ENCODE results near the gene DUSP12.
A peak's percentile ranks its signal among the peaks of the same experiment; 100 is the strongest.

DUSP12 gene

DNA sequence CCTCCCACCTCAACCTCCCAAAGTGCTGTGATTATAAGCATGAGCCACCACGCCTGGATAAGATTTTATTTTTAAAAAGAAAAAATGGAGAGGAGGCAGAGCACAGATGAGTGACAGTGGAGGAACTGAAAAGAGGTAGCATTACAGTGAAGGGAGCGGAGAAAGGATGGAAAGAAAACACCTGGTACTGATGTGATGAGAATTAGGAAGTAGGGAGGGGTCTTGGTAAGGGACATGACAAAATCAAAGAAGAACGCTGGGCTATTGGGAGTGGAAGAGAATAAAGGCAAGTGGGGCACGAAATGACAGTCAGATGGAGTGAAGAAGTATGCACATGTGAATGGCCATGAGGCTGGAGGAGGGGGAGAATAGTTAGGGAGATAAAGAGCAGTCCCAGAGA lies 40.2 kb upstream of the DUSP12 start:
- no peak for DNase-seq
- Histone ChIP-seq H3K36me3 (ENCODE audit: control insufficient read depth in 4 of 4, insufficient read depth in 4 of 4, low read length in 3 of 4) (no peaks in the 10 kb centered on the region), H3K27me3 (replicated peaks in 2 of 5; ENCODE audit: control insufficient read depth in 4 of 5, insufficient read depth in 5 of 5, low read length in 4 of 5) (peaks cover 0 to 3% (median 0%) of the 10 kb centered on the region in 5 experiments), H3K9me3 (ENCODE audit: control extremely low read depth in 1 of 5, control insufficient read depth in 4 of 5, insufficient read depth in 2 of 5, low read depth in 1 of 5, low read length in 4 of 5) (no peaks in the 10 kb centered on the region), H3K4me1 (ENCODE audit: control extremely low read depth in 1 of 4, control insufficient read depth in 4 of 4, insufficient read depth in 4 of 4, low read length in 3 of 4) (peaks cover 0 to 3% (median 0%) of the 10 kb centered on the region in 4 experiments), H3K4me3 (ENCODE audit: control insufficient read depth in 1 of 7, extremely low read depth in 1 of 7, insufficient read depth in 4 of 7, low read depth in 2 of 7, low read length in 6 of 7) (no peak overlapping the region), H3K27ac (ENCODE audit: insufficient read depth in 1 of 2, low read depth in 1 of 2, low read length in 2 of 2, poor library complexity in 1 of 2, severe bottlenecking in 2 of 2) (no peak overlapping the region)
- WGBS (ENCODE audit: insufficient coverage), result 90% methylated on average over 3 of the region's 4 CpGs
- ChIA-PET CTCF (interaction anchor here (1.5 kb wide), 1 partner anchor 28 kb away, joined by 3 read pairs; no protein-coding TSS in a partner anchor), POLR2A (no interaction called here)

DNA sequence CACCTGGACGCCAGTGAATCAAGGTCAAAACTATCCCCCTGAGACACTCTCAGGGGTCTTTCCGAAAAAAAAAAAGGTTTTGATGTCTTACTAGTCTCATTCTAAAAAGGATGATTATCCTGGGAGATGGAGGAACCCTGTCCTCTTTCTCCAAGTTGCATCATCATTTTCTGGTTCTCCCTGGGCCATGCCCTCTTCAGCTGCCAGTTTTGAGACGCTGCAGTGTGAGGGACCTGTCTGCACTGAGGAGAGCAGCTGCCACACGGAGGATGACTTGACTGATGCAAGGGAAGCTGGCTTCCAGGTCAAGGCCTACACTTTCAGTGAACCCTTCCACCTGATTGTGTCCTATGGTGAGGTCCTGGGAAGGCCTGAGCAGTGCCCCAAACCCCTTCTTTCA lies 39.0 kb upstream of the DUSP12 start:
- Histone ChIP-seq H3K4me3 (ENCODE audit: control insufficient read depth in 1 of 7, extremely low read depth in 1 of 7, insufficient read depth in 4 of 7, low read depth in 2 of 7, low read length in 6 of 7) (no peak overlapping the region), H3K4me1 (ENCODE audit: control extremely low read depth in 1 of 4, control insufficient read depth in 4 of 4, insufficient read depth in 4 of 4, low read length in 3 of 4) (peaks cover 0 to 3% (median 0%) of the 10 kb centered on the region in 4 experiments), H3K27ac (ENCODE audit: insufficient read depth in 1 of 2, low read depth in 1 of 2, low read length in 2 of 2, poor library complexity in 1 of 2, severe bottlenecking in 2 of 2) (no peak overlapping the region), H3K27me3 (replicated peaks in 2 of 5; ENCODE audit: control insufficient read depth in 4 of 5, insufficient read depth in 5 of 5, low read length in 4 of 5) (peaks cover 0 to 3% (median 0%) of the 10 kb centered on the region in 5 experiments), H3K9me3 (ENCODE audit: control extremely low read depth in 1 of 5, control insufficient read depth in 4 of 5, insufficient read depth in 2 of 5, low read depth in 1 of 5, low read length in 4 of 5) (no peaks in the 10 kb centered on the region), H3K36me3 (ENCODE audit: control insufficient read depth in 4 of 4, insufficient read depth in 4 of 4, low read length in 3 of 4) (no peaks in the 10 kb centered on the region)
- ChIA-PET POLR2A (no interaction called here), CTCF (interaction anchor here (1.5 kb wide), 1 partner anchor 26 kb away, joined by 3 read pairs; no protein-coding TSS in a partner anchor)
- DNase-seq, result no peak
- 93% methylated on average over 4 of the region's 4 CpGs for WGBS (ENCODE audit: insufficient coverage)

DNA sequence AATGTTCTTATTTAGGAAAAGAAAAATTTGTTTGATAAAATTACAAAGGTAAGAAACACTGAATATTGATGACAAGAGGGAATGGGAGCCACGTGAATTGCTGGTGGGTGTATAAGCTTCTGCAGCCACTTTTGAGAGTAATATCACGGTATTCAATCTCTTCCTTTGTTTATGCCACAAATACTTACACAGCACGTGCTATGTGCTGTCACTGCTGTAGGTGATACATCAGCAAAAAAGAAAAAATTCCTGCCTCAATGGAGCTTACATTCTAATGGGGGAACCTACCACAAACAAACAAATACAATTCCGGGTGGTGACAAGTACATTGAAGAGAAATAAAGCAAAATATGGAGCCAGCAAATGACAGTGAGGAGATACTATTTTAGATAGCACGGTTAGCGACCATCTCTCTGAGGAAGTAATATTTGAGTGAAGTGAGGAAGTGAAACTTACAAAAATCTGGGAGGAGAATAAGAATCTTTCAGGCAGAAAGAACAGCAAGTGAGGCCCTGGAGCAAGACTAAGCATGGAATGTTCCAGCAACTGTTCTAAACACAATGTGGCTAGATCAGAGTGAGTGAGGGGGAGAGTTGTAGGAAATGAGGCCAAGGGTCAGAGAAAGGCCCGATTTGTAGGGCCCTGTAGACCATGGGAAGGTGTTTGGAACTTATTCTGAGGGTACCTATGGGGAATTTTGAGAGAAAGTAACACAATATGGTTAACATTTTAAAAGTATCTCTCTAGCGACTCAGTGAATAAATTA lies 30.8 kb upstream of the DUSP12 start:
- H3K4me1 ChIP-seq (ENCODE audit: control extremely low read depth in 1 of 4, control insufficient read depth in 4 of 4, insufficient read depth in 4 of 4, low read length in 3 of 4), result peaks cover 0 to 24% (median under 1%) of the 10 kb centered on the region in 4 experiments
- ChIA-PET CTCF (interaction anchor here (1.0 to 1.2 kb wide), 2 partner anchors 8 to 21 kb away, joined by 3 read pairs; no protein-coding TSS in a partner anchor), POLR2A (no interaction called here)
- peak in 1 of 3 donors; percentile 17 for DNase-seq
- WGBS (ENCODE audit: insufficient coverage), result 52% methylated on average over 6 of the region's 8 CpGs
- no peaks in the 10 kb centered on the region for H3K9me3 ChIP-seq (ENCODE audit: control extremely low read depth in 1 of 5, control insufficient read depth in 4 of 5, insufficient read depth in 2 of 5, low read depth in 1 of 5, low read length in 4 of 5)
- no peak overlapping the region for H3K27ac ChIP-seq (ENCODE audit: insufficient read depth in 1 of 2, low read depth in 1 of 2, low read length in 2 of 2, poor library complexity in 1 of 2, severe bottlenecking in 2 of 2)
- H3K4me3 ChIP-seq (ENCODE audit: control insufficient read depth in 1 of 7, extremely low read depth in 1 of 7, insufficient read depth in 4 of 7, low read depth in 2 of 7, low read length in 6 of 7), result no peak overlapping the region
- peaks cover 2 to 23% (median 7%) of the 10 kb centered on the region in 5 experiments for H3K27me3 ChIP-seq (replicated peaks in 2 of 5; ENCODE audit: control insufficient read depth in 4 of 5, insufficient read depth in 5 of 5, low read length in 4 of 5)
- no peaks in the 10 kb centered on the region for H3K36me3 ChIP-seq (ENCODE audit: control insufficient read depth in 4 of 4, insufficient read depth in 4 of 4, low read length in 3 of 4)

DNA sequence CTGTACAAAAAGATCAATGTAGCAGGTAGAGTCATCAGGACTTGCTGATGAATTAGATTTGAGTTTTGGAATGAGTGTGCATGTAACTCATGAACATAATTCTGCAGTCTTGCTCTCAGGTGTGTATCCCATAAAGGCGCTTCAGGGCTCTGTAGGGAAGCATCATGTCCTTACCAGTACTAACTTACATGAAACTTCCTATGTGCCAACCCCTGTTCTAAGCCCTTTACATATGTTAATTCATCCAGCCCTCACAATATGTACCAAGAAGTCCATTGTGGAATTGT lies 30.3 kb upstream of the DUSP12 start:
- Histone ChIP-seq H3K36me3 (ENCODE audit: control insufficient read depth in 4 of 4, insufficient read depth in 4 of 4, low read length in 3 of 4) (no peaks in the 10 kb centered on the region), H3K9me3 (ENCODE audit: control extremely low read depth in 1 of 5, control insufficient read depth in 4 of 5, insufficient read depth in 2 of 5, low read depth in 1 of 5, low read length in 4 of 5) (no peaks in the 10 kb centered on the region), H3K4me1 (ENCODE audit: control extremely low read depth in 1 of 4, control insufficient read depth in 4 of 4, insufficient read depth in 4 of 4, low read length in 3 of 4) (peaks cover 0 to 24% (median under 1%) of the 10 kb centered on the region in 4 experiments), H3K27ac (ENCODE audit: insufficient read depth in 1 of 2, low read depth in 1 of 2, low read length in 2 of 2, poor library complexity in 1 of 2, severe bottlenecking in 2 of 2) (no peak overlapping the region), H3K27me3 (replicated peaks in 2 of 5; ENCODE audit: control insufficient read depth in 4 of 5, insufficient read depth in 5 of 5, low read length in 4 of 5) (peaks cover 2 to 28% (median 7%) of the 10 kb centered on the region in 5 experiments), H3K4me3 (ENCODE audit: control insufficient read depth in 1 of 7, extremely low read depth in 1 of 7, insufficient read depth in 4 of 7, low read depth in 2 of 7, low read length in 6 of 7) (no peak overlapping the region)
- 89% methylated on average over 1 of the region's 1 CpG for WGBS (ENCODE audit: insufficient coverage)
- no peak for DNase-seq
- POLR2A ChIA-PET, result no interaction called here
- CTCF ChIA-PET, result no interaction called here

DNA sequence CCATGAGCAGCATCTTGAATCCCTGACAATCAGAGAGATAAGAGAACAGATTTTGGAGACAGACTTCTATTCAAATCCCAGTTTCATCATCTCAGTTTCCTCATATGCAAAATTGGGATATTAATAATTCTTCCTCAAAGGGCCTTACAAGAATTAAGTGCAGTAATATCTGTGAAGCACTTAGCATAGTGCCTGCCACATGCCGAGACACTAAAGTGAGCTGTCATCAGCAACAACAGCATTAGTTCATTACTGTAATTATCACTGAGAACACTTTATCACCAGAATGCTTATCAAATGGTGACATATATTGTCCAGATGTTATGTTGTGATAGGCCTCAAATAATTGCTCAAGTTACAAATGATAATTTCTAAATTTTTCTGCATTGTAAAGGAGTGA lies 29.2 kb upstream of the DUSP12 start:
- DNase-seq, result peak in 1 of 3 donors; percentile 33
- ChIA-PET POLR2A (no interaction called here), CTCF (no interaction called here)
- H3K36me3 ChIP-seq (ENCODE audit: control insufficient read depth in 4 of 4, insufficient read depth in 4 of 4, low read length in 3 of 4), result no peaks in the 10 kb centered on the region
- no peak overlapping the region for H3K4me3 ChIP-seq (ENCODE audit: control insufficient read depth in 1 of 7, extremely low read depth in 1 of 7, insufficient read depth in 4 of 7, low read depth in 2 of 7, low read length in 6 of 7)
- no peak overlapping the region for H3K27ac ChIP-seq (ENCODE audit: insufficient read depth in 1 of 2, low read depth in 1 of 2, low read length in 2 of 2, poor library complexity in 1 of 2, severe bottlenecking in 2 of 2)
- WGBS (ENCODE audit: insufficient coverage), result no CpG with 5 or more reads among the region's 1 CpG
- H3K27me3 ChIP-seq (replicated peaks in 2 of 5; ENCODE audit: control insufficient read depth in 4 of 5, insufficient read depth in 5 of 5, low read length in 4 of 5), result peaks cover 2 to 35% (median 14%) of the 10 kb centered on the region in 5 experiments
- peaks cover under 1 to 27% (median 2%) of the 10 kb centered on the region in 4 experiments for H3K4me1 ChIP-seq (ENCODE audit: control extremely low read depth in 1 of 4, control insufficient read depth in 4 of 4, insufficient read depth in 4 of 4, low read length in 3 of 4)
- no peaks in the 10 kb centered on the region for H3K9me3 ChIP-seq (ENCODE audit: control extremely low read depth in 1 of 5, control insufficient read depth in 4 of 5, insufficient read depth in 2 of 5, low read depth in 1 of 5, low read length in 4 of 5)

DNA sequence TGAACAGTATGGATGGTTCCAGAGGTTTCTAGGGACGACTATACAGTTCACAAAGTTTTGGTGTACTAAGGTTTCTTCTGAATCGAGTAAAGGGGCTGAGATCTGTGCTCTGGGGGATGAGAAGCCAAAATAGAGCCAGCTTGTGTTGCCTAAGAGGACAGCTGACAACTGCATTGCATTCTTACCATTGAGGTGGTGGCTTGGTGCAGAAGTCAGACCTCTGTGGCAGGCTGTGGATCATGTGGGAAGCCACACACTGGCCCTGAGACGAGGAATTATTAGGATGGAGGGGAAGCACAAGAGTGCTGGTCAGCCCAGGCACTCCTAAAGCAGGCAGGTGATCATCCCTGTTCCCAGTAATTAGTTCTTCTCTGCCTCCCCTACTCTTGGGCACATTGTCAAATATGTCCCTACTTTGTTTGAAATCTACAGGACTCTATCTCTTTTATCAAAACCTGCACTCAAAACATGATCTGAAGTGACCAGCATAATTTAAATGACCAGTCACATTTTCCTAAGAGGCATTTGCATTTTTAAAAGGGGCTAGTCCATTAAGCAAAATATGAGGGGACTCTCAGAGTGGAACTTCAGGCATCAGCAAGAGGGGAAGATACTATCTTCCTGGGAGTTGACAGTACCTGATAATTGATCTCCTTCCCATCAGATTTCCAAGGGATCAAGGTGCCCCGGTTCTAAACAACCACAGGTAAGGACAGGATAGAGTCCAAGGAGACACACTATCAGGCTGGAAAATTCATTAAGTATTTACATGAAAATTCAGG lies 28.4 kb upstream of the DUSP12 start, which contains the start of gene FCRLB:
Gene FCRLB, plus strand, starts transcription at position 589 of the 782 bp plus-strand sequence. CDS start 1,129 bp downstream, outside the sequence.
- ChIA-PET POLR2A (no interaction called here), CTCF (interaction anchor here (1.1 kb wide), 1 partner anchor 21 kb away, joined by 3 read pairs; no protein-coding TSS in a partner anchor)
- no peaks in the 10 kb centered on the region for H3K9me3 ChIP-seq (ENCODE audit: control extremely low read depth in 1 of 5, control insufficient read depth in 4 of 5, insufficient read depth in 2 of 5, low read depth in 1 of 5, low read length in 4 of 5)
- H3K27ac ChIP-seq (ENCODE audit: insufficient read depth in 1 of 2, low read depth in 1 of 2, low read length in 2 of 2, poor library complexity in 1 of 2, severe bottlenecking in 2 of 2), result no peak within 1 kb of the TSS
- DNase-seq, result peak in 1 of 3 donors; percentile 15
- H3K4me3 ChIP-seq (ENCODE audit: control insufficient read depth in 1 of 7, extremely low read depth in 1 of 7, insufficient read depth in 4 of 7, low read depth in 2 of 7, low read length in 6 of 7), result no peak within 1 kb of the TSS
- 92% methylated on average over 3 of the region's 4 CpGs for WGBS (ENCODE audit: insufficient coverage)
- H3K36me3 ChIP-seq (ENCODE audit: control insufficient read depth in 4 of 4, insufficient read depth in 4 of 4, low read length in 3 of 4), result no peaks in the 10 kb centered on the region
- H3K27me3 ChIP-seq (replicated peaks in 2 of 5; ENCODE audit: control insufficient read depth in 4 of 5, insufficient read depth in 5 of 5, low read length in 4 of 5), result peaks cover 2 to 34% (median 10%) of the 10 kb centered on the region in 5 experiments
- H3K4me1 ChIP-seq (ENCODE audit: control extremely low read depth in 1 of 4, control insufficient read depth in 4 of 4, insufficient read depth in 4 of 4, low read length in 3 of 4), result peaks cover 4 to 34% (median 8%) of the 10 kb centered on the region in 4 experiments
